Calu3 (cell line): ENCODE results near the gene TFF1. TPM values are rescaled to one million over a fixed set of nuclear protein-coding genes. Genes with fewer than 3 reads are reported as not detected.

ENCODE experiments used
- BruUV-seq: library from RNA; stranded (reverse); fragments of 400-500 nt; replicated peaks from 2 replicates; lab custom pipeline; 2021; lab: Mats Ljungman, UMichigan
- CTCF ChIA-PET: fragments of 300-600 bp; sonication (Branson Sonifier 250); formaldehyde crosslinking; loops from one replicate; lab custom pipeline; 2022; ENCODE audit warnings: antibody characterized with exemption; lab: Charles Lee
- DNase-seq: peaks from one replicate; pipeline ENCODE4 v3.0.0; 2022
- H3K27ac Mint-ChIP-seq: one replicate; pipeline ENCODE4 v1.8.0; 2022; ENCODE audit warnings: mixed read lengths; ENCODE audit not compliant: unreplicated experiment
- H3K27me3 Mint-ChIP-seq: one replicate; pipeline ENCODE4 v1.8.0; 2022; ENCODE audit warnings: mixed read lengths; ENCODE audit not compliant: unreplicated experiment
- H3K36me3 Mint-ChIP-seq: one replicate; pipeline ENCODE4 v1.8.0; 2022; ENCODE audit warnings: mild to moderate bottlenecking, moderate library complexity, mixed read lengths; ENCODE audit not compliant: insufficient read depth, unreplicated experiment
- H3K4me1 Mint-ChIP-seq: one replicate; pipeline ENCODE4 v1.8.0; 2022; ENCODE audit warnings: mild to moderate bottlenecking, low read depth, mixed read lengths; ENCODE audit not compliant: unreplicated experiment
- H3K4me3 Mint-ChIP-seq: one replicate; pipeline ENCODE4 v1.8.0; 2022; ENCODE audit warnings: mild to moderate bottlenecking, low read depth, moderate library complexity, mixed read lengths; ENCODE audit not compliant: unreplicated experiment
- H3K9me3 Mint-ChIP-seq: one replicate; pipeline ENCODE4 v1.8.0; 2022; ENCODE audit warnings: low read depth, mixed read lengths; ENCODE audit not compliant: unreplicated experiment
- CTCF ChIP-seq: fragments of 200-600 bp; IDR thresholded peaks from one replicate; pipeline ENCODE4 v1.8.0; 2022; ENCODE audit warnings: antibody characterized with exemption; ENCODE audit not compliant: unreplicated experiment
- intact Hi-C: fragments of 100-400 bp; cut with micrococcal nuclease; formaldehyde crosslinking; loops from one replicate; pipeline ENCODE4 v1.10.0; 2022; ENCODE audit not compliant: unreplicated experiment
- total RNA-seq: library from RNA; stranded (reverse); gene quantifications from 2 replicates; pipeline ENCODE4 v1.2.3, GENCODE V29; 2022

Gene TFF1
- total RNA-seq, 1 experiment from 2014 or later = not detected

DNA sequence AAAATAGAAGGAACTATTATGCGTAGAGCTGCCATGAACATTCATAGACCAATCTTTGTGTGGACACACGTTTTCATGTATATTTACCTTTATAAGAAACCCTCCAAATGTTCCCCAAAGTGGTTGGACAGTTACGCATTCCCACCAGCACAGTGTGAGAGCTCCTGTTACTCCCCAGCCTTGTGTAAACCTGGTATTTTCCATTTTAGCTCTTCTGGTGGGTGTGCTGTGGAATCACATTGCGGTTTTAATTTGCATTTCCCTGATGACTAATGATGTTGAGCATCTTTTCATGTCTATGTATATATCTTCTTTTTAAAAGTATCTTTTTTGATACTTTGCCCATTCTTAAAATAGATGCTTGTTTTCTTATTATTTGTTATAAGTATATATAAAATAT lies 34.2 kb upstream of the TFF1 start:
- intact Hi-C loops = no loop called here
- no peak overlapping the region for H3K4me3 Mint-ChIP-seq
- H3K27me3 Mint-ChIP-seq = no peaks in the 10 kb centered on the region
- H3K4me1 Mint-ChIP-seq = peaks cover 8% of the 10 kb centered on the region
- DNase-seq = no peak
- no peaks in the 10 kb centered on the region for H3K36me3 Mint-ChIP-seq
- TF ChIP-seq CTCF = no peak
- no peak overlapping the region for H3K27ac Mint-ChIP-seq
- CTCF ChIA-PET = no interaction called here
- BruUV-seq = no TSS peak
- H3K9me3 Mint-ChIP-seq = peaks cover 6% of the 10 kb centered on the region

DNA sequence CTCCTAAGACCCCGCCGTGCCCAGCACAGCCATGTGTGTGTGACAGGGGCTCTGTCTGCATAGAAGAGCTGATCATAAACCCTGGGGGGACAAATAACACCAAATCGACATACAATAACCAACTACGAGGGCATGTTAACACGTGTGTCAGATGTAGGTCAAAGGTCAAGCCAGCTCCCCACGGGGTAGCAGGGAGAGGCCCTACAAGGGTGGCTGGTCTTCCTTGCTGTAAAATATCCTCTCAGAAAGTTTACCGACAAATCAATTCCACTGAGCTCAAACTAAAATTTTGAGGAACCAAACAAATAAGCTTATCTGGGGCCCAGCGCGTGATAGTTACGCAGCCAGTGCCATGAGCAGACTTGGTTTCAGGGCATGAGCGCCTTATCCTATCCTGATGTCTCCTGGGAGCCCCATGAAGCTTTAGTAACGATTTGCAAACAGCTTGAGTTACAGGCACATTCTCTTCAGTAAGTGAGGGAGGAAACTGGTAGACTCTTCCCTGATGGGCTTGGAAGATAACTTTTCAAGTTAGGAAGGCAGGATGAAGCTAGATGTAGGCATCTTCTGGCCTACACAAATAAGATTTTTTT lies 32.2 kb upstream of the TFF1 start:
- DNase-seq = no peak
- TF ChIP-seq CTCF = no peak
- Mint-ChIP-seq H3K9me3 (peaks cover 6% of the 10 kb centered on the region), H3K27me3 (no peaks in the 10 kb centered on the region), H3K4me1 (peaks cover 18% of the 10 kb centered on the region), H3K4me3 (no peak overlapping the region), H3K27ac (no peak overlapping the region), H3K36me3 (no peaks in the 10 kb centered on the region)
- intact Hi-C loops = no loop called here
- CTCF ChIA-PET = interaction anchor here (0.6 kb wide), 1 partner anchor 136 kb away, joined by 3 read pairs; no protein-coding TSS in a partner anchor
- BruUV-seq = no TSS peak

DNA sequence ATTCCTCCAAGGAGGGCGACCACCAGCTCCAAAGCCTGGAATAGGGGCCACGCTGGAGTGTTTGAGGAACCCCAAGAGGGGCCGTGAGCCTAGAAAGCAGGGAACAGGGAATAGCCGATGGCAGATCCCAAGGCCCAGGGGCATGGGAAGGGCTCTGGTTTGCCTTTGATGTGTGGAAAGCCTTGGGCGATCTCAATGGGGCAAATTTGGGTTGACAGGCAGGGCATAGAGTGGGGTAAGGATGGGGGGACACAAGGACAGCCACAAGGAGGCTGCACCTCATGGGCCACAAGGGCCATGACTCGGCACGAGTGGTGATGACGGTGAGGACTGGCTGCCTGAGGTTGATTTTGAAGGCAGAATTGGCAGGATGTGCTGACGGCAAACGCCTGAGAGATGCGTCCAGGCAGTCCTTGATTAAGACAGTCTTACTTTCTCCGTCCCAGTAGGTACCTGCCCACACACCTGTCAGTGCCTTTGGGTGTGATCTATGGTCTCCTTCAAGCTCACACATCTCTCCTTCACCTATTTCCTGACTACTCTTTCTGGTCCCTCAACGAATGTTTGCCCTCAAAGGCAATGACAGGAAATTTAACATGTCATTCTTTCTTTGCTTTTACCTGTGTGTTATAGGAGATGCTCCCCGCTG lies 31.5 kb upstream of the TFF1 start:
- CTCF ChIA-PET = no interaction called here
- no peaks in the 10 kb centered on the region for H3K27me3 Mint-ChIP-seq
- no peak for DNase-seq
- TF ChIP-seq CTCF = no peak
- H3K36me3 Mint-ChIP-seq = no peaks in the 10 kb centered on the region
- intact Hi-C loops = no loop called here
- H3K4me1 Mint-ChIP-seq = peaks cover 18% of the 10 kb centered on the region
- no TSS peak for BruUV-seq
- H3K4me3 Mint-ChIP-seq = no peak overlapping the region
- peaks cover 6% of the 10 kb centered on the region for H3K9me3 Mint-ChIP-seq
- H3K27ac Mint-ChIP-seq = no peak overlapping the region

- no TSS peak for BruUV-seq
- Mint-ChIP-seq H3K27me3 (no peaks in the 10 kb centered on the region), H3K4me1 (peaks cover 18% of the 10 kb centered on the region), H3K9me3 (peaks cover 6% of the 10 kb centered on the region), H3K4me3 (no peak overlapping the region), H3K27ac (no peak overlapping the region), H3K36me3 (no peaks in the 10 kb centered on the region)
- TF ChIP-seq CTCF = no peak
- intact Hi-C loops = no loop called here
- no peak for DNase-seq
- CTCF ChIA-PET = no interaction called here
Observed at GRCh38 chr21:42396799-42397745, 30.7 kb upstream of the TFF1 start.
